Sigmoid colon (tissue), 7 donors: ENCODE results near the gene GJB4. TPM values are rescaled to one million over a fixed set of nuclear protein-coding genes. Genes with fewer than 3 reads are reported as not detected.

ENCODE experiments used
- DNase-seq: peaks from one replicate; pipeline ENCODE4 v3.0.0-alpha.2; 2019
- H3K27ac ChIP-seq, 4 donors: fragments of 200-600 bp; sonication (generic); one replicate each; pipeline ENCODE4 v1.5.1; 2016 to 2019; ENCODE audit warnings: mild to moderate bottlenecking in 1 of 4
- H3K27me3 ChIP-seq, 3 donors: fragments of 200-600 bp; sonication (generic); one replicate each; pipeline ENCODE4 v1.5.1; 2019; ENCODE audit warnings: mild to moderate bottlenecking in 1 of 3
- H3K36me3 ChIP-seq, 4 donors: fragments of 200-600 bp; sonication (generic); one replicate each; pipeline ENCODE4 v1.5.1; 2016 to 2019
- H3K4me1 ChIP-seq, 4 donors: fragments of 200-600 bp; sonication (generic); one replicate each; pipeline ENCODE4 v1.5.1; 2017 to 2019
- H3K4me3 ChIP-seq, 4 donors: fragments of 200-600 bp; sonication (generic); one replicate each; pipeline ENCODE4 v1.5.1; 2017 to 2019; ENCODE audit warnings: mild to moderate bottlenecking in 2 of 4, moderate library complexity in 1 of 4
- H3K9me3 ChIP-seq, 4 donors: fragments of 200-600 bp in 3 of 4; sonication (generic) in 3 of 4; one replicate each; pipeline versions ENCODE4 v1.5.1 to v1.6.1; 2013 to 2019
- CTCF ChIP-seq, 4 experiments: fragments of 450-650 bp in 3 of 4; fragments of 200-600 bp in 1 of 4; IDR thresholded peaks; one replicate each; pipeline ENCODE4 v1.5.1; 2016 to 2019; ENCODE audit warnings: antibody characterized with exemption in 4 of 4, mild to moderate bottlenecking in 3 of 4, moderate library complexity in 2 of 4
- EP300 ChIP-seq, 4 donors: sonication (generic); formaldehyde crosslinking; IDR thresholded peaks; one replicate each; pipeline ENCODE4 v1.6.1; 2017; ENCODE audit warnings: antibody characterized with exemption in 4 of 4
- POLR2A ChIP-seq, 2 donors: fragments of 450-650 bp; IDR thresholded peaks; one replicate each; pipeline ENCODE4 v1.6.1; 2016; ENCODE audit warnings: antibody characterized with exemption in 2 of 2, mild to moderate bottlenecking in 2 of 2, moderate library complexity in 2 of 2
- POLR2AphosphoS5 ChIP-seq, 4 donors: sonication (generic); formaldehyde crosslinking; IDR thresholded peaks; one replicate each; pipeline ENCODE4 v1.6.1; 2017; ENCODE audit warnings: antibody characterized with exemption in 4 of 4
- WGBS, 2 donors: extraction: QIAGEN DNeasy Blood & Tissue Kit; methylation state at CpG; one replicate each; pipeline ENCODE4 v1.1.7; 2013; 5-methylcytosine and 5-hydroxymethylcytosine counted together
- intact Hi-C: fragments of 100-400 bp; cut with DNase I; formaldehyde crosslinking; loops from one replicate; pipeline ENCODE4 v1.15.1; 2023
- polyA plus RNA-seq, 3 donors: library from polyadenylated mRNA; stranded (reverse); fragments of 200-250 nt; gene quantifications; one replicate each; pipeline ENCODE4 v1.2.3, GENCODE V29; 2013
- total RNA-seq, 4 donors: library from RNA; depleted of rRNA; stranded (reverse); fragments of >200 nt; gene quantifications; one replicate each; pipeline ENCODE4 v1.1.0, GENCODE V29; 2016
- donor health status: healthy with polysubstance abuse.
- donor health status: Bipolar disorder and iron deficiency.
- donor health status: healthy.

The GJB4 gene
- not detected for total RNA-seq
- polyA plus RNA-seq = under 1 TPM in 1 of 3 donors, not detected in 2; 0.39 TPM

DNA sequence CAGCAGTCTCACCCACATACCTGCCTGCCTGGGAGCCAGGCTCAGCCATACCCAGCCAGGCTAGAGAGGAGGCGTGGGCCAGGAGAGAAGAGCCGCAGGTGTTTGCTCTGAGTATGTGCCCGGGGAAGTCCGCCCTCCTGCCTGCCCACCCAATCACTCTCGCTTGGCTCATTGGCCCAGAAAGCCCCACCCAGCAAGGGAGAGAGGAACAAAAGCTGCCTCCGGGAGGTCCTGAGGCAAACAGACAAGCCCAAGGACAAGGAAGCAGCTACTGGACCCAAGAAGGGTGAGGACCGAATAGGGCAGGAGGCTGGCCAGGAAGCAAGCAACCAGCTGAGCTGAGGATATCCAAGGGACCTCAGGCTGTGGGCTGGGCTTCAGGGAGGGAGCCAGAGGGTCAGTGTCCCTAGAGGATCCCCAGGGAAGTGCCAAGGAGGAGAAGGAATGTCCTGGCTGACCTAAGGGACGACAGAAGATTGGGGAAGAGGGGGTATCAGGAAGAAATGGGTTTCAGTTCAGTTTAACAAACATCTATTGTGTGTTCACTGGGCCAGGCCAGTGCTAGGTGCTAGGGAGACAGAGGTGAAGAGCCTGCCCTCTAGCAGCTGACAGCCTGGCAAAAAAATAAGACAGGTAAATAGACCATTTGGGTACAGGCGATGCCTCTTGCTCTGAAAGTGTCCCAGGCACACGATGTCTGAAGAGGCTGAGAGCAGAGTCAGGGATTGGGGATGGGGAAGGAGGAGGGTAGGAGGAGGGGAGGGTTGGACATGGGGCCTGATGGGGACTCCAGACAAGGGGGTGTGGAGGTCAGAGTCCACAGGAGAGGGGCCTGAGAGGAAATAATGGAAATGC lies at the start of gene GJB4:
Gene GJB4, plus strand, starts transcription at position 238 of the 855 bp plus-strand sequence. CDS start 1,515 bp downstream, outside the sequence.
- intact Hi-C loops = no loop called here
- H3K36me3 ChIP-seq = no peaks in the 10 kb centered on the region
- no peak for DNase-seq
- WGBS, 2 donors = 31 to 63% methylated on average over 10 of the region's 10 CpGs
- no peak within 1 kb of the TSS for H3K27ac ChIP-seq
- no peaks in the 10 kb centered on the region for H3K9me3 ChIP-seq
- TF ChIP-seq POLR2AphosphoS5 (IDR thresholded peaks at IDR 0.05) (no peak), POLR2A (IDR thresholded peaks at IDR 0.05) (no peak), EP300 (IDR thresholded peaks at IDR 0.05) (no peak), CTCF (IDR thresholded peaks at IDR 0.05) (no peak)
- peaks cover 0 to 17% (median 0%) of the 10 kb centered on the region in 3 donors for H3K27me3 ChIP-seq
- no peak within 1 kb of the TSS for H3K4me3 ChIP-seq
- H3K4me1 ChIP-seq = no peaks in the 10 kb centered on the region

- intact Hi-C loops = no loop called here
- no peaks in the 10 kb centered on the region for H3K4me1 ChIP-seq
- peaks cover 0 to 8% (median 0%) of the 10 kb centered on the region in 3 donors for H3K27me3 ChIP-seq
- H3K4me3 ChIP-seq = no peak overlapping the region
- H3K36me3 ChIP-seq = no peaks in the 10 kb centered on the region
- no peak overlapping the region for H3K27ac ChIP-seq
- H3K9me3 ChIP-seq = no peaks in the 10 kb centered on the region
- TF ChIP-seq CTCF (IDR thresholded peaks at IDR 0.05) (no peak), POLR2A (IDR thresholded peaks at IDR 0.05) (no peak), EP300 (IDR thresholded peaks at IDR 0.05) (no peak), POLR2AphosphoS5 (IDR thresholded peaks at IDR 0.05) (no peak)
- no peak for DNase-seq
These were observed 48.7 kb upstream of the GJB4 start for GRCh38 chr1:34710812-34711211.

GRCh38 chr1:34711485-34711884 lies 48.1 kb upstream of the GJB4 start:
- Histone ChIP-seq H3K4me3 (no peak overlapping the region), H3K9me3 (no peaks in the 10 kb centered on the region), H3K4me1 (no peaks in the 10 kb centered on the region), H3K36me3 (no peaks in the 10 kb centered on the region), H3K27me3 (peaks cover 0 to 1% (median 0%) of the 10 kb centered on the region in 3 donors), H3K27ac (no peak overlapping the region)
- no peak for DNase-seq
- TF ChIP-seq CTCF (IDR thresholded peaks at IDR 0.05) (no peak), EP300 (IDR thresholded peaks at IDR 0.05) (no peak), POLR2AphosphoS5 (IDR thresholded peaks at IDR 0.05) (no peak), POLR2A (IDR thresholded peaks at IDR 0.05) (no peak)
- intact Hi-C loops = no loop called here
- WGBS, 2 donors = 79 to 88% methylated on average over 4 of the region's 4 CpGs

- TF ChIP-seq POLR2AphosphoS5 (IDR thresholded peaks at IDR 0.05) = no peak
- TF ChIP-seq CTCF (IDR thresholded peaks at IDR 0.05) = no peak
- TF ChIP-seq POLR2A (IDR thresholded peaks at IDR 0.05) = no peak
- TF ChIP-seq EP300 (IDR thresholded peaks at IDR 0.05) = no peak
- no peaks in the 10 kb centered on the region for H3K9me3 ChIP-seq
- intact Hi-C loops = no loop called here
- no peak overlapping the region for H3K27ac ChIP-seq
- 76 to 78% methylated on average over 7 of the region's 7 CpGs for WGBS, 2 donors
- H3K27me3 ChIP-seq = no peaks in the 10 kb centered on the region
- H3K4me3 ChIP-seq = no peak overlapping the region
- H3K4me1 ChIP-seq = no peaks in the 10 kb centered on the region
- DNase-seq = no peak
- no peaks in the 10 kb centered on the region for H3K36me3 ChIP-seq
These were observed 47.4 kb upstream of the GJB4 start for GRCh38 chr1:34712007-34712688.
